Measurements from ENCODE around the gene HTR4.

GRCh38 chr5:148512498-148512897, 141.8 kb downstream of the HTR4 start:
- TF ChIP-seq CTCF (IDR thresholded peaks at IDR 0.05) (no peak), POLR2A (IDR thresholded peaks at IDR 0.05) (no peak)

Data from lower leg skin (tissue), 3 donors.